Neural progenitor cell (in vitro differentiated cells): ENCODE results near the gene LASP1NB.

ENCODE experiments used
- CTCF ChIP-seq: fragments of 200-600 bp; sonication (generic); IDR thresholded peaks from 2 replicates; pipeline ENCODE4 v1.5.1; 2017; ENCODE audit warnings: antibody characterized with exemption, mild to moderate bottlenecking
- EZH2 ChIP-seq: fragments of 200-600 bp; sonication (generic); IDR thresholded peaks from 2 replicates; pipeline ENCODE4 v1.6.1; 2017; ENCODE audit warnings: antibody characterized with exemption, mild to moderate bottlenecking, moderate library complexity

- TF ChIP-seq CTCF (no peak), EZH2 (no peak)
Observed at GRCh38 chr17:38959508-38959907, 34.1 kb downstream of the LASP1NB start.
